ENCODE data around the gene NBAS. TPM values are rescaled to one million over a fixed set of nuclear protein-coding genes. Genes with fewer than 3 reads are reported as not detected.

NBAS gene
- total RNA-seq, 1 experiment from 2014 or later: 36.3 TPM

GRCh38 chr2:15117409-15118050, 443.6 kb downstream of the NBAS start:
- DNase-seq (ENCODE audit: low read depth, low spot score) (no peak), ATAC-seq (no peak)
- H3K4me1 ChIP-seq (ENCODE audit: control insufficient read depth, insufficient read depth, low read length): no peaks in the 10 kb centered on the region
- 0 out of 2 replicates have a peak, but pooled peaks cover under 1% of the 10 kb centered on the region for H3K9me3 ChIP-seq (ENCODE audit: control insufficient read depth, insufficient read depth, low read depth, low read length)
- ChIA-PET POLR2A (no interaction called here), CTCF (no interaction called here)
- BruUV-seq (replicated peaks): no TSS peak
- H3K4me3 ChIP-seq (ENCODE audit: low read depth in 2 of 2, low read length in 2 of 2): no peak overlapping the region
- intact Hi-C loops (cut with micrococcal nuclease; ENCODE audit: unreplicated experiment): no loop called here
- no peaks in the 10 kb centered on the region for H3K36me3 ChIP-seq (ENCODE audit: control insufficient read depth, insufficient read depth, low read length)
- no peaks in the 10 kb centered on the region for H3K27me3 ChIP-seq (ENCODE audit: control insufficient read depth, insufficient read depth, low read length)
- in situ Hi-C loops (cut with HindIII; ENCODE audit: low pct_unique_long_range_greater_than_20kb, low sequenced_read_pairs): no loop called here
- H3K27ac ChIP-seq (ENCODE audit: low read length): no peak overlapping the region
- no peak for TF ChIP-seq REST (IDR thresholded peaks at IDR 0.05; ENCODE audit: insufficient read depth in 1 of 2, low read depth in 2 of 2, low read length in 1 of 2)
- no peak for TF ChIP-seq SIN3A (IDR thresholded peaks at IDR 0.05; ENCODE audit: borderline replicate concordance, insufficient read depth, low read depth, low read length)

Other genes with a start within 250 kb of the NBAS start
- gene DDX1, start 30.5 kb upstream of the NBAS start, total RNA-seq (2021; ENCODE audit: unreplicated experiment): 102 TPM

All from Panc1 (cell line).